Panc1 (cell line): ENCODE measurements around the gene EFCC1. TPM values are rescaled to one million over a fixed set of nuclear protein-coding genes. Genes with fewer than 3 reads are reported as not detected.

ENCODE experiments used
- ATAC-seq: fragments of 200-7000 bp; cut with Tn5 transposase; 2 replicates; pipeline ENCODE4 v1.9.1; 2020; ENCODE audit warnings: mild to moderate bottlenecking, moderate library complexity
- BruUV-seq: library from RNA; stranded (reverse); fragments of 400-500 nt; replicated peaks from 2 replicates; lab custom pipeline; 2021; lab: Mats Ljungman, UMichigan
- CTCF ChIA-PET: fragments of 300-600 bp; sonication (Branson Sonifier 250); formaldehyde crosslinking; loops from one replicate; lab custom pipeline; 2022; ENCODE audit warnings: antibody characterized with exemption; lab: Charles Lee
- POLR2A ChIA-PET: fragments of 300-600 bp; sonication (Branson Sonifier 250); formaldehyde crosslinking; loops from one replicate; lab custom pipeline; 2022; ENCODE audit warnings: antibody characterized with exemption; lab: Charles Lee
- DNase-seq: peaks from one replicate; pipeline ENCODE4 v3.0.0-alpha.2; 2010; ENCODE audit warnings: low read depth, low spot score
- H3K27ac ChIP-seq: 2 replicates; pipeline ENCODE4 v1.5.1; 2011; ENCODE audit warnings: mild to moderate bottlenecking, low read length, inconsistent platforms
- H3K27me3 ChIP-seq: fragments of 200-500 bp; sonication (Bioruptor generic); 2 replicates; pipeline ENCODE4 v1.6.0; 2014; ENCODE audit warnings: low read length, inconsistent platforms; ENCODE audit not compliant: control insufficient read depth, insufficient read depth
- H3K36me3 ChIP-seq: fragments of 200-500 bp; sonication (Bioruptor generic); 2 replicates; pipeline ENCODE4 v1.5.1; 2014; ENCODE audit warnings: inconsistent platforms, mild to moderate bottlenecking, low read length, moderate library complexity; ENCODE audit not compliant: control insufficient read depth, insufficient read depth
- H3K4me1 ChIP-seq: 2 replicates; pipeline ENCODE4 v1.5.1; 2011; ENCODE audit warnings: inconsistent platforms, mild to moderate bottlenecking, low read length, moderate library complexity; ENCODE audit not compliant: control insufficient read depth, insufficient read depth
- H3K4me3 ChIP-seq, 2 experiments: 2 replicates each; pipeline ENCODE4 v1.5.1; 2011 to 2012; ENCODE audit warnings: low read depth in 2 of 2, low read length in 2 of 2, mild to moderate bottlenecking in 2 of 2, inconsistent platforms in 1 of 2, moderate library complexity in 1 of 2
- H3K9me3 ChIP-seq: fragments of 200-500 bp; sonication (Bioruptor generic); 2 replicates; pipeline ENCODE4 v1.5.1; 2014; ENCODE audit warnings: low read depth, mild to moderate bottlenecking, inconsistent platforms, low read length, moderate library complexity; ENCODE audit not compliant: control insufficient read depth, insufficient read depth
- CTCF ChIP-seq: fragments of 450-650 bp; IDR thresholded peaks from 2 replicates; pipeline ENCODE4 v1.5.1; 2017; ENCODE audit warnings: mild to moderate bottlenecking
- POLR2AphosphoS5 ChIP-seq: IDR thresholded peaks from 2 replicates; pipeline ENCODE4 v1.6.1; 2012; ENCODE audit warnings: mild to moderate bottlenecking, low read depth, low read length, moderate library complexity
- REST ChIP-seq, 2 experiments: IDR thresholded peaks; 2 replicates each; pipeline ENCODE4 v1.6.1; 2011 to 2012; ENCODE audit warnings: low read depth in 2 of 2, control low read depth in 1 of 2, low read length in 1 of 2, mild to moderate bottlenecking in 1 of 2, moderate library complexity in 1 of 2; ENCODE audit not compliant: insufficient read depth in 1 of 2
- SIN3A ChIP-seq: IDR thresholded peaks from 2 replicates; pipeline ENCODE4 v1.6.1; 2012; ENCODE audit warnings: low read depth, mild to moderate bottlenecking, low read length, moderate library complexity, borderline replicate concordance; ENCODE audit not compliant: insufficient read depth
- TCF7L2 ChIP-seq: IDR thresholded peaks from 2 replicates; pipeline ENCODE4 v1.6.1; 2011; ENCODE audit warnings: mild to moderate bottlenecking, low read depth, low read length, inconsistent platforms
- in situ Hi-C: cut with HindIII; loops from 2 replicates; pipeline ENCODE4 v1.10.0; 2016; ENCODE audit warnings: low sequenced_read_pairs, low pct_unique_long_range_greater_than_20kb
- intact Hi-C: fragments of 100-400 bp; cut with micrococcal nuclease; formaldehyde crosslinking; loops from one replicate; pipeline ENCODE4 v1.10.0; 2022; ENCODE audit not compliant: unreplicated experiment
- total RNA-seq: library from RNA; stranded (reverse); gene quantifications from one replicate; pipeline ENCODE4 v1.2.1, GENCODE V29; 2021; ENCODE audit not compliant: unreplicated experiment

EFCC1 gene
- total RNA-seq, 1 experiment from 2014 or later: 0.15 TPM

- no peak for DNase-seq
- Histone ChIP-seq H3K27me3 (no peaks in the 10 kb centered on the region), H3K27ac (no peak overlapping the region), H3K36me3 (no peaks in the 10 kb centered on the region), H3K4me3 (no peak overlapping the region), H3K9me3 (no peaks in the 10 kb centered on the region), H3K4me1 (no peaks in the 10 kb centered on the region)
- no peak for TF ChIP-seq TCF7L2
- no peak for TF ChIP-seq REST (IDR thresholded peaks at IDR 0.05; ENCODE audit: insufficient read depth in 1 of 2, low read depth in 2 of 2, low read length in 1 of 2)
- no peak for TF ChIP-seq CTCF
- TF ChIP-seq POLR2AphosphoS5: no peak
- TF ChIP-seq SIN3A: no peak
- ChIA-PET POLR2A (interaction anchor here (0.7 kb wide), 1 partner anchor 104 kb away, joined by 3 read pairs; no protein-coding TSS in a partner anchor), CTCF (interaction anchor here (0.6 to 2.9 kb wide), 20 partner anchors 18 to 364 kb away, joined by 3 to 23 read pairs (median 4); partner anchors contain the start of gene CFAP92)
- no TSS peak for BruUV-seq
- ATAC-seq: no peak
- in situ Hi-C loops (no loop called here), intact Hi-C loops (loop anchor here (5.0 to 10.0 kb wide), 2 partner anchors 114 to 277 kb away; partner anchors contain the start of gene COPG1)
These were observed 30.4 kb upstream of the EFCC1 start for GRCh38 chr3:128970740-128971047.

- ATAC-seq (no peak), DNase-seq (no peak)
- no peaks in the 10 kb centered on the region for H3K4me1 ChIP-seq
- no peaks in the 10 kb centered on the region for H3K36me3 ChIP-seq
- no peak overlapping the region for H3K27ac ChIP-seq
- BruUV-seq: no TSS peak
- peaks cover 4% of the 10 kb centered on the region; the same call in 1 of the 2 replicates for H3K27me3 ChIP-seq
- intact Hi-C loops: loop anchor here (5.0 to 10.0 kb wide), 2 partner anchors 113 to 276 kb away; partner anchors contain the start of gene COPG1
- TF ChIP-seq POLR2AphosphoS5 (no peak), CTCF (no peak; the same call in 1 of the 2 replicates)
- CTCF ChIA-PET: interaction anchor here (1.0 to 2.9 kb wide), 6 partner anchors 22 to 352 kb away, joined by 3 to 11 read pairs (median 3); partner anchors contain the start of gene CFAP92
- in situ Hi-C loops: no loop called here
- POLR2A ChIA-PET: no interaction called here
- H3K4me3 ChIP-seq: no peak overlapping the region
- no peaks in the 10 kb centered on the region for H3K9me3 ChIP-seq
These were observed 29.5 kb upstream of the EFCC1 start for GRCh38 chr3:128971421-128972100.
